Trophoblast cell (in vitro differentiated cells and primary cell): Measurements from ENCODE around the gene C6orf136.
A peak's percentile ranks its signal among the peaks of the same experiment; 100 is the strongest.

ENCODE experiments used
- DNase-seq, 2 donors: peaks; one replicate each; pipeline ENCODE4 v3.0.0-alpha.2; 2016
- H2AFZ ChIP-seq: 2 replicates; pipeline ENCODE4 v1.6.1; 2013; ENCODE audit warnings: low read length, moderate library complexity, mild to moderate bottlenecking; ENCODE audit not compliant: insufficient read depth, poor library complexity
- H2AK5ac ChIP-seq: 2 replicates; pipeline ENCODE4 v1.6.1; 2013; ENCODE audit warnings: mild to moderate bottlenecking, low read length
- H2BK120ac ChIP-seq: 2 replicates; pipeline ENCODE4 v1.6.1; 2013; ENCODE audit warnings: low read length, mild to moderate bottlenecking, moderate library complexity; ENCODE audit not compliant: insufficient read depth, poor library complexity
- H2BK12ac ChIP-seq: 2 replicates; pipeline ENCODE4 v1.6.1; 2013; ENCODE audit warnings: mild to moderate bottlenecking, low read length, moderate library complexity
- H2BK5ac ChIP-seq: 2 replicates; pipeline ENCODE4 v1.6.1; 2013; ENCODE audit warnings: low read length, low read depth, moderate library complexity, mild to moderate bottlenecking; ENCODE audit not compliant: poor library complexity
- H3K14ac ChIP-seq: 2 replicates; pipeline ENCODE4 v1.6.1; 2013; ENCODE audit warnings: mild to moderate bottlenecking, low read length
- H3K18ac ChIP-seq: 2 replicates; pipeline ENCODE4 v1.6.1; 2013; ENCODE audit warnings: mild to moderate bottlenecking, low read length
- H3K23ac ChIP-seq: 2 replicates; pipeline ENCODE4 v1.6.1; 2013; ENCODE audit warnings: low read length
- H3K27ac ChIP-seq: 2 replicates; pipeline ENCODE4 v1.5.1; 2013; ENCODE audit warnings: low read depth, mild to moderate bottlenecking, inconsistent platforms, low read length, moderate library complexity
- H3K27me3 ChIP-seq: 2 replicates; pipeline ENCODE4 v1.6.1; 2013; ENCODE audit warnings: inconsistent platforms, mild to moderate bottlenecking, low read length, moderate library complexity; ENCODE audit not compliant: insufficient read depth
- H3K36me3 ChIP-seq, 2 experiments: 1 replicate in 1 of 2; 2 replicates in 1 of 2; pipeline ENCODE4 v1.6.1; 2013; ENCODE audit warnings: low read length in 2 of 2, mild to moderate bottlenecking in 2 of 2, moderate library complexity in 1 of 2; ENCODE audit not compliant: insufficient read depth in 2 of 2, control insufficient read depth in 1 of 2
- H3K4ac ChIP-seq: 2 replicates; pipeline ENCODE4 v1.6.1; 2013; ENCODE audit warnings: low read depth, mild to moderate bottlenecking, low read length, moderate library complexity
- H3K4me1 ChIP-seq, 2 experiments: 1 replicate in 1 of 2; 2 replicates in 1 of 2; pipeline ENCODE4 v1.6.1; 2013; ENCODE audit warnings: low read length in 2 of 2, mild to moderate bottlenecking in 2 of 2, moderate library complexity in 1 of 2; ENCODE audit not compliant: insufficient read depth in 2 of 2, control insufficient read depth in 1 of 2
- H3K4me2 ChIP-seq: 2 replicates; pipeline ENCODE4 v1.6.1; 2013; ENCODE audit warnings: inconsistent platforms, mild to moderate bottlenecking, low read length, moderate library complexity
- H3K4me3 ChIP-seq: 2 replicates; pipeline ENCODE4 v1.5.1; 2013; ENCODE audit warnings: mild to moderate bottlenecking, low read depth, low read length, inconsistent platforms
- H3K79me1 ChIP-seq: one replicate; pipeline ENCODE4 v1.6.1; 2013; ENCODE audit warnings: low read length
- H3K79me2 ChIP-seq: 2 replicates; pipeline ENCODE4 v1.6.1; 2013; ENCODE audit warnings: low read length, mild to moderate bottlenecking; ENCODE audit not compliant: control insufficient read depth, insufficient read depth, poor library complexity
- H3K9ac ChIP-seq: 2 replicates; pipeline ENCODE4 v1.6.1; 2013; ENCODE audit warnings: mild to moderate bottlenecking, low read length
- H3K9me3 ChIP-seq: 2 replicates; pipeline ENCODE4 v1.6.1; 2013; ENCODE audit warnings: low read depth, mild to moderate bottlenecking, control low read depth, inconsistent platforms, low read length; ENCODE audit not compliant: insufficient read depth
- H4K12ac ChIP-seq: 2 replicates; pipeline ENCODE4 v1.6.1; 2013; ENCODE audit warnings: low read depth, mild to moderate bottlenecking, low read length, moderate library complexity
- H4K8ac ChIP-seq: 2 replicates; pipeline ENCODE4 v1.6.1; 2013; ENCODE audit warnings: low read depth, mild to moderate bottlenecking, low read length, moderate library complexity
- H4K91ac ChIP-seq: one replicate; pipeline ENCODE4 v1.6.1; 2013; ENCODE audit warnings: low read depth, mild to moderate bottlenecking, low read length, moderate library complexity
- WGBS: extraction: QIAGEN DNeasy Blood & Tissue Kit; methylation state at CpG from one replicate; pipeline ENCODE4 v1.1.7; 2013; ENCODE audit warnings: missing lambda C conversion rate; ENCODE audit not compliant: insufficient read length, insufficient coverage; ENCODE audit errors: extremely low coverage; 5-methylcytosine and 5-hydroxymethylcytosine counted together

Gene C6orf136

DNA sequence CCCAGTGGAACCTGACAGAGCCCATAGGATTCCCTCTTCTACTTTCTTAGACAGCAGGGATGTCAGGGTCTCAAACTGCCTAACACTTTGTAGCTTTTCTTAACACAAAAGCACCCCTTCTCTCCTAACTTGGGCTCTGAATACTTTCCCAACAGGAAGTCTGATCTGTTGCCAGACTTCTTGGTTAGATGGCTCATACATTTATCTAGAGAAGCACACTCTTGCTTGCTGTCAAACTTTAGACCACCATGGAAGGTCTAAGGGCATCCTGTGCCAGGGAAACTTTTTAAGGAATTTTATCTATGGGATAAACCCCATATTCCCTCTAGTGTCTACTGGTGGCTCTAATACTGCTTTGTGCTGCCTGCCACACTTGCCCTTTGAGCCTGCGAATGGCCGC is 3.3 kb upstream of the C6orf136 start:
- H3K79me1 ChIP-seq = peaks cover 6% of the 10 kb centered on the region
- no peak overlapping the region for H2AFZ ChIP-seq
- no peak overlapping the region for H4K12ac ChIP-seq
- H3K4me2 ChIP-seq = no peak overlapping the region
- H3K27ac ChIP-seq = no peak overlapping the region
- H3K23ac ChIP-seq = no peak overlapping the region
- peaks cover 1% of the 10 kb centered on the region for H3K9me3 ChIP-seq
- no peak overlapping the region for H4K91ac ChIP-seq
- no peak overlapping the region for H2BK12ac ChIP-seq
- peaks cover 36 to 52% of the 10 kb centered on the region in 2 experiments for H3K36me3 ChIP-seq
- WGBS = no CpG with 5 or more reads among the region's 2 CpGs
- H2BK120ac ChIP-seq = no peak overlapping the region
- peaks cover 3% of the 10 kb centered on the region for H3K79me2 ChIP-seq
- no peak for DNase-seq
- no peak overlapping the region for H3K4ac ChIP-seq
- no peaks in the 10 kb centered on the region for H3K27me3 ChIP-seq
- H3K4me3 ChIP-seq = no peak overlapping the region
- H3K4me1 ChIP-seq = peaks cover 0 to 7% of the 10 kb centered on the region in 2 experiments
- H3K9ac ChIP-seq = no peak overlapping the region
- H3K14ac ChIP-seq = no peak overlapping the region
- H4K8ac ChIP-seq = no peak overlapping the region
- no peak overlapping the region for H2AK5ac ChIP-seq
- H2BK5ac ChIP-seq = no peak overlapping the region
- H3K18ac ChIP-seq = no peak overlapping the region

- no peak for DNase-seq
- WGBS = no CpG with 5 or more reads among the region's 5 CpGs
- Histone ChIP-seq H2BK5ac (no peak overlapping the region), H3K9me3 (peaks cover 1% of the 10 kb centered on the region), H2BK120ac (no peak overlapping the region), H3K4me2 (no peak overlapping the region), H2BK12ac (no peak overlapping the region), H3K18ac (no peak overlapping the region), H3K9ac (no peak overlapping the region), H4K91ac (no peak overlapping the region), H4K8ac (no peak overlapping the region), H3K4ac (no peak overlapping the region), H3K4me3 (no peak overlapping the region), H3K27ac (no peak overlapping the region), H2AFZ (no peak overlapping the region), H3K23ac (no peak overlapping the region), H3K79me1 (peaks cover 6% of the 10 kb centered on the region), H2AK5ac (no peak overlapping the region), H3K4me1 (peaks cover 0 to 7% of the 10 kb centered on the region in 2 experiments), H3K79me2 (peaks cover 3% of the 10 kb centered on the region), H3K36me3 (peaks cover 33 to 52% of the 10 kb centered on the region in 2 experiments), H3K27me3 (no peaks in the 10 kb centered on the region), H4K12ac (no peak overlapping the region), H3K14ac (no peak overlapping the region)
Measured at GRCh38 chr6:30644769-30645168, 2.2 kb upstream of the C6orf136 start.

DNA sequence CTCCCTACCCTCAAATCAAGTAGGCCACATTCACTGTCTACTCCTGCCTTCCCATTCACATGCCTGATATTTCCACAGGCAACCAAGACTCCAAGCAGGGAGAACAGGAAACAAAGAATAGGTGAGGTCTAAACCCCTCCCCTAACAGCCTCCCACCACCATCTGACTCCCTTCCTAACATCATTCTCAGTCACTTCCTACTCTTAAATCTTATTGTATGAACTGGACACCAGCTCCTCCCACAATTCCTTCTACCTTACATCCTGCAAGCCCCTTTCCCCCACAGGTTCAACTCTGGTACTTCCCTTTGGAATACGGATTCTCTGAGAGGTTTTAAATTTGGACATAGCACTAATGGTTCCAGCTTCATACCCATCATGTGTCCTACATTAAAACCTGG is 944 bp upstream of the C6orf136 start:
- Histone ChIP-seq H3K18ac (no peak overlapping the region), H3K36me3 (peaks cover 25 to 43% of the 10 kb centered on the region in 2 experiments), H3K9ac (no peak overlapping the region), H3K79me2 (peaks cover 3% of the 10 kb centered on the region), H3K27ac (no peak overlapping the region), H4K91ac (no peak overlapping the region), H3K9me3 (peaks cover 1% of the 10 kb centered on the region), H3K4me3 (no peak overlapping the region), H3K79me1 (peaks cover 6% of the 10 kb centered on the region), H3K27me3 (no peaks in the 10 kb centered on the region), H2BK5ac (no peak overlapping the region), H3K4ac (peak overlapping the region; percentile 52), H2AFZ (no peak overlapping the region), H3K14ac (no peak overlapping the region), H2BK120ac (no peak overlapping the region), H3K4me1 (peaks cover 0 to 7% of the 10 kb centered on the region in 2 experiments), H4K12ac (no peak overlapping the region), H2AK5ac (no peak overlapping the region), H2BK12ac (no peak overlapping the region), H3K23ac (no peak overlapping the region), H3K4me2 (peak overlapping the region; percentile 54), H4K8ac (no peak overlapping the region)
- WGBS = no CpG with 5 or more reads among the region's 1 CpG
- no peak for DNase-seq

DNA sequence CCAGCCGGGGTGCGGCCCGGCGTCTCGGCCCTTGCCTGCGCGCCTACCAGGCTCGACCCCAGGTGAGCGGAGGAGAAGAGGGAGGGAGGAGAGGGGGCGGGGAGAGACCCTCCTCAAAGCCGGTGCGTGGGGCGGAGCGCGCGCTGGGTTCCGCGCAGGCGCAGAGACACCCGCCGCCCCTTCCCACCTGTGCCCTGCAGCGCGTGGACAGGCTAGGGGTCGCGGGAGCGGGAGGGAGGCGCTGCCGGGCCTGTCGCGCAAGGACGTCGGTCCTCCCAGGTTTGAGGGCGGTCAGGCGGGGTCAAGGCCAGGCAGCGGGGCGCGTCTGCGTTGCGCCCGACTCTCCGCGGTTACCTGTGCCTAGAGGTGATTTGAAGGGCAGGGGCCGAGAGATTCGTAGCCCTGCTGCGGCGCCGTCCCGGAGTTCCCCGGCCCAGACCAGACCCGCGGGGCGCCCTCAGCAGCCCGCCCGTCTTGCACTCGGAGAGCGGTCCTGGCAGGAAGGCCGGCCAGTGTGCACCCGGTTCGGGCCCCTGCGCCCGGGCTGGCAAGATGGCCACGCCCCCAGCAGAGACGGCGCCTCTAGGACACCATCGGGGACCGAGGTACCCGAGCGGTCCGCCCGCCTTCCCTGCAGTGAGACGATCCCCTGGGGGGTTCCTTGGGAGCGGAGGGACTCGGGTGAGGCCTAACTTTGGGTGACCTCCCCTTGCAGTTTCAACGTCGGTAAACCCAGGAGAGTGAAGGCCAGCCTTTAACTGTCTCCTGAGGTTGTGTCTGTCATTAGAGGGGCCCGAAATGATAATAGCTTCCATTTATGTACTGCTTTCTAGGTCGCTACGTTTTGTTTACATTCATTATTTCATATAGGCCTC is 546 bp downstream of the C6orf136 start:
- Histone ChIP-seq H3K4me2 (peak overlapping the region; percentile 97), H4K8ac (peak overlapping the region; percentile 88), H3K23ac (no peak overlapping the region), H3K4ac (no peak overlapping the region), H3K79me1 (peaks cover 6% of the 10 kb centered on the region), H3K4me3 (peak overlapping the region; percentile 99), H2AK5ac (no peak overlapping the region), H3K14ac (peak overlapping the region; percentile 80), H2BK5ac (peak overlapping the region; percentile 81), H3K9ac (peak overlapping the region; percentile 92), H2AFZ (peak overlapping the region; percentile 94), H3K27me3 (no peaks in the 10 kb centered on the region), H3K79me2 (peaks cover 3% of the 10 kb centered on the region), H3K18ac (peak overlapping the region; percentile 53), H3K9me3 (peaks cover 1% of the 10 kb centered on the region), H2BK120ac (peak overlapping the region; percentile 87), H4K91ac (peak overlapping the region; percentile 82), H3K4me1 (peaks cover 0 to 7% of the 10 kb centered on the region in 2 experiments), H3K27ac (peak overlapping the region; percentile 86), H4K12ac (peak overlapping the region; percentile 60), H2BK12ac (no peak overlapping the region), H3K36me3 (peaks cover 24 to 39% of the 10 kb centered on the region in 2 experiments)
- DNase-seq = peak; percentile 62 to 70
- WGBS = no CpG with 5 or more reads among the region's 78 CpGs
